Endodermal cell (in vitro differentiated cells): Measurements from ENCODE around the gene CHCT1. TPM values are rescaled to one million over a fixed set of nuclear protein-coding genes. Genes with fewer than 3 reads are reported as not detected.

Source experiments
- DNase-seq: peaks from one replicate; pipeline ENCODE4 v3.0.0-alpha.2; 2017
- H3K27ac ChIP-seq: 2 replicates; pipeline ENCODE4 v1.5.1; 2013; ENCODE audit warnings: mild to moderate bottlenecking, low read depth, low read length, moderate library complexity
- H3K27me3 ChIP-seq: 2 replicates; pipeline ENCODE4 v1.6.1; 2013; ENCODE audit warnings: mild to moderate bottlenecking, low read length, moderate library complexity; ENCODE audit not compliant: insufficient read depth, control insufficient read depth, poor library complexity, severe bottlenecking
- H3K36me3 ChIP-seq: 2 replicates; pipeline ENCODE4 v1.7.0; 2013; ENCODE audit warnings: mild to moderate bottlenecking, low read length, moderate library complexity; ENCODE audit not compliant: control insufficient read depth, insufficient read depth
- H3K4me1 ChIP-seq: one replicate; pipeline ENCODE4 v1.7.0; 2013; ENCODE audit warnings: low read length; ENCODE audit not compliant: control insufficient read depth, insufficient read depth
- H3K4me3 ChIP-seq: 2 replicates; pipeline ENCODE4 v1.5.1; 2013; ENCODE audit warnings: mild to moderate bottlenecking, low read length, moderate library complexity
- H3K9ac ChIP-seq: 2 replicates; pipeline ENCODE4 v1.6.1; 2013; ENCODE audit warnings: mild to moderate bottlenecking, low read length, moderate library complexity; ENCODE audit not compliant: poor library complexity, severe bottlenecking; ENCODE audit errors: extremely low read depth
- H3K9me3 ChIP-seq: 2 replicates; pipeline ENCODE4 v1.6.1; 2013; ENCODE audit warnings: mild to moderate bottlenecking, low read length, moderate library complexity; ENCODE audit not compliant: control insufficient read depth
- H3K27ac Mint-ChIP-seq: 2 replicates; pipeline ENCODE4 v1.8.0; 2020; ENCODE audit warnings: mixed read lengths
- H3K27me3 Mint-ChIP-seq: 2 replicates; pipeline ENCODE4 v1.8.0; 2021; ENCODE audit warnings: mild to moderate bottlenecking, mixed read lengths; ENCODE audit not compliant: insufficient read depth
- H3K36me3 Mint-ChIP-seq: 2 replicates; pipeline ENCODE4 v1.8.0; 2020; ENCODE audit warnings: low read depth, mixed read lengths
- H3K4me1 Mint-ChIP-seq: 2 replicates; pipeline ENCODE4 v1.8.0; 2020; ENCODE audit warnings: mixed read lengths
- H3K4me3 Mint-ChIP-seq: 2 replicates; pipeline ENCODE4 v1.8.0; 2020; ENCODE audit warnings: mild to moderate bottlenecking, moderate library complexity, mixed read lengths
- H3K9me3 Mint-ChIP-seq: 2 replicates; pipeline ENCODE4 v1.8.0; 2020; ENCODE audit warnings: mild to moderate bottlenecking, mixed read lengths
- CTCF ChIP-seq: fragments of 200-600 bp; sonication (generic); conservative IDR thresholded peaks from 2 replicates; pipeline ENCODE4 v1.5.0; 2021; ENCODE audit warnings: antibody characterized with exemption, mild to moderate bottlenecking
- WGBS, 2 experiments: methylation state at CpG; one replicate each; pipeline versions ENCODE4 v1.1.5 to v1.1.7; 2013; ENCODE audit warnings: missing lambda C conversion rate in 2 of 2, mixed read lengths in 1 of 2; ENCODE audit not compliant: insufficient coverage in 1 of 2, insufficient read length in 1 of 2; 5-methylcytosine and 5-hydroxymethylcytosine counted together
- total RNA-seq, 2 donors: library from RNA; stranded (reverse); fragmentation: NEBNext Ultra II Directional in 1 of 2; extraction: Animal tissue kit (Norgen Biotek cat#: 25700) in 1 of 2; gene quantifications; 2 replicates in 1 of 2; 3 replicates in 1 of 2; pipeline ENCODE4 v1.2.1, GENCODE V29; 2021

Gene CHCT1
- total RNA-seq, 2 donors from 2014 or later: not detected

GRCh38 chr17:60406887-60407286 is 15.4 kb upstream of the CHCT1 start:
- Histone ChIP-seq H3K27ac (no peak overlapping the region), H3K4me1 (no peaks in the 10 kb centered on the region), H3K4me3 (no peak overlapping the region), H3K36me3 (no peaks in the 10 kb centered on the region), H3K9ac (no peak overlapping the region), H3K27me3 (no peaks in the 10 kb centered on the region), H3K9me3 (no peaks in the 10 kb centered on the region)
- H3K27ac Mint-ChIP-seq: no peak overlapping the region
- no peaks in the 10 kb centered on the region for H3K27me3 Mint-ChIP-seq
- no peaks in the 10 kb centered on the region for H3K36me3 Mint-ChIP-seq
- no peak for TF ChIP-seq CTCF
- no peak for DNase-seq
- peaks cover 9% of the 10 kb centered on the region for H3K9me3 Mint-ChIP-seq
- 88 to 92% methylated on average over 2 to 3 of the region's 3 CpGs for WGBS, 2 experiments
- no peak overlapping the region for H3K4me3 Mint-ChIP-seq
- H3K4me1 Mint-ChIP-seq: no peaks in the 10 kb centered on the region

GRCh38 chr17:60410001-60410400 is 12.3 kb upstream of the CHCT1 start:
- no peak overlapping the region for H3K4me3 ChIP-seq
- 80 to 86% methylated on average over 2 to 4 of the region's 4 CpGs for WGBS, 2 experiments
- peaks cover 9% of the 10 kb centered on the region for H3K9me3 Mint-ChIP-seq
- no peaks in the 10 kb centered on the region for H3K4me1 ChIP-seq
- H3K9me3 ChIP-seq: no peaks in the 10 kb centered on the region
- H3K4me3 Mint-ChIP-seq: no peak overlapping the region
- no peaks in the 10 kb centered on the region for H3K4me1 Mint-ChIP-seq
- H3K27me3 Mint-ChIP-seq: no peaks in the 10 kb centered on the region
- H3K36me3 Mint-ChIP-seq: no peaks in the 10 kb centered on the region
- H3K27ac Mint-ChIP-seq: no peak overlapping the region
- H3K27me3 ChIP-seq: no peaks in the 10 kb centered on the region
- no peak overlapping the region for H3K27ac ChIP-seq
- DNase-seq: no peak
- TF ChIP-seq CTCF: no peak
- no peaks in the 10 kb centered on the region for H3K36me3 ChIP-seq
- no peak overlapping the region for H3K9ac ChIP-seq

- H3K4me1 ChIP-seq: no peaks in the 10 kb centered on the region
- H3K36me3 ChIP-seq: no peaks in the 10 kb centered on the region
- H3K36me3 Mint-ChIP-seq: no peaks in the 10 kb centered on the region
- no peak for DNase-seq
- no peaks in the 10 kb centered on the region for H3K27me3 ChIP-seq
- no peak overlapping the region for H3K4me3 Mint-ChIP-seq
- no peak overlapping the region for H3K9ac ChIP-seq
- H3K27ac ChIP-seq: no peak overlapping the region
- H3K9me3 Mint-ChIP-seq: peaks cover 9% of the 10 kb centered on the region
- TF ChIP-seq CTCF: no peak
- no peaks in the 10 kb centered on the region for H3K9me3 ChIP-seq
- H3K27me3 Mint-ChIP-seq: no peaks in the 10 kb centered on the region
- H3K4me1 Mint-ChIP-seq: peaks cover 4% of the 10 kb centered on the region
- 91 to 97% methylated on average over 3 of the region's 3 CpGs for WGBS, 2 experiments
- H3K27ac Mint-ChIP-seq: no peak overlapping the region
- no peak overlapping the region for H3K4me3 ChIP-seq
These were observed 9.6 kb upstream of the CHCT1 start for GRCh38 chr17:60412701-60413100.
